GM12864 (cell line): ENCODE measurements around the gene TPTE2.

ENCODE experiments used
- DNase-seq: peaks from one replicate; pipeline ENCODE4 v3.0.0-alpha.2; 2011; ENCODE audit warnings: low read depth
- H3K4me3 ChIP-seq: 2 replicates; pipeline ENCODE4 v1.5.1; 2011; ENCODE audit warnings: mild to moderate bottlenecking, low read depth, low read length, control low read depth
- TF ChIP-seq, protein P1 (sequence below): IDR thresholded peaks from 2 replicates; pipeline ENCODE4 v1.5.1; 2011; ENCODE audit warnings: low read depth, mild to moderate bottlenecking, moderate library complexity, low read length, control low read depth, inconsistent platforms; ENCODE audit errors: missing control alignments

The TPTE2 gene

GRCh38 chr13:19597523-19597922 lies 36.2 kb upstream of the TPTE2 start:
- no peak for DNase-seq
- TF ChIP-seq, protein P1, sequence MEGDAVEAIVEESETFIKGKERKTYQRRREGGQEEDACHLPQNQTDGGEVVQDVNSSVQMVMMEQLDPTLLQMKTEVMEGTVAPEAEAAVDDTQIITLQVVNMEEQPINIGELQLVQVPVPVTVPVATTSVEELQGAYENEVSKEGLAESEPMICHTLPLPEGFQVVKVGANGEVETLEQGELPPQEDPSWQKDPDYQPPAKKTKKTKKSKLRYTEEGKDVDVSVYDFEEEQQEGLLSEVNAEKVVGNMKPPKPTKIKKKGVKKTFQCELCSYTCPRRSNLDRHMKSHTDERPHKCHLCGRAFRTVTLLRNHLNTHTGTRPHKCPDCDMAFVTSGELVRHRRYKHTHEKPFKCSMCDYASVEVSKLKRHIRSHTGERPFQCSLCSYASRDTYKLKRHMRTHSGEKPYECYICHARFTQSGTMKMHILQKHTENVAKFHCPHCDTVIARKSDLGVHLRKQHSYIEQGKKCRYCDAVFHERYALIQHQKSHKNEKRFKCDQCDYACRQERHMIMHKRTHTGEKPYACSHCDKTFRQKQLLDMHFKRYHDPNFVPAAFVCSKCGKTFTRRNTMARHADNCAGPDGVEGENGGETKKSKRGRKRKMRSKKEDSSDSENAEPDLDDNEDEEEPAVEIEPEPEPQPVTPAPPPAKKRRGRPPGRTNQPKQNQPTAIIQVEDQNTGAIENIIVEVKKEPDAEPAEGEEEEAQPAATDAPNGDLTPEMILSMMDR: no peak

GRCh38 chr13:19596960-19597361 lies 35.6 kb upstream of the TPTE2 start:
- DNase-seq: no peak
- TF ChIP-seq, protein P1: no peak
- no peak overlapping the region for H3K4me3 ChIP-seq

More at GRCh38 chr13:19597523-19597922, 36.2 kb upstream of the TPTE2 start:
- H3K4me3 ChIP-seq: no peak overlapping the region

DNA sequence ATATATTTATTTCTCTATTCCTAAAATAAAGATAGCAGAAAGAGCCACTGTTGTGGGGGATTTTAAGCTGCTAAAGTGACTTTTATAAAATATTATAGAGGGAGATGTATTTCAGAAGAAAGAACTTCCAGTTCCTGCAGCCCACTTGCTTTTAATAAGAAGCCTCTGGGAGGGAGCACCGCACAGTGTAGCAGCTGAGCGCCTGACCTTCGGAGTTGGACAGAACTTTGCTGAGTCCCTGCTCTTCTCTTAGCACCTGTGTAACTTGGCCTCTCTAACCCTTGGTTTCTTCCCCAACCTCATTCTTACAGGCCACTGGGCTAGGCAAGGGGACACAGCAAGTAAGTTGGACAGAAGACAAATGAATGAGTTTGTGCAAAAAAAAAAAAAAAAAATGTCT lies 34.8 kb upstream of the TPTE2 start:
- TF ChIP-seq, protein P1: no peak
- H3K4me3 ChIP-seq: no peak overlapping the region

DNA sequence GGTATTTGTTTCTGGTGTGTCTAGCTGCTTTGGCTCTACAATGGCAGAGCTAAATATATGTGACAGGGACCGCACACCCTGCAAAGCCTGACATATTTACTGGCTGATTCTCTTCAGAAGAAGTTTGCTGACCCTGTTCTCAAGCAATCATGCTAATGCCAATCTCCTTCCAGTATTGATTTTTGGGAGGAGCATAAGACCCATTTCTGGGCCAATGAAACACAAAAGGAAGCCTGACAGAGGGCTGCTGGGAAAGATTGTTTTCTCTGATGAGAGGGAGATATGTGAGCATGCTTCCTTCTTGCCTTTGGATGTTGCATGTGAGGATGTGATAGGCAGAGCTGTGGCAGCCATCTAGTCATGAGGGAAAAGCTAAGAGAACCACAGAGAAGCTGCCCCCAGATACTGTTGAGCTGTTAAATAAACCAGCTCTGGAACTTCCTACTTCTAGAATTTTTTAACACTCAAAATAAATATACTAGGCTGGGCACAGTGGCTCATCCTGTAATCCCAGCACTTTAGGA lies 31.4 kb upstream of the TPTE2 start:
- no peak for DNase-seq
- H3K4me3 ChIP-seq: no peak overlapping the region
- TF ChIP-seq, protein P1: no peak

More for the DNA sequence above, 34.8 kb upstream of the TPTE2 start:
- no peak for DNase-seq

GRCh38 chr13:19591864-19592263 lies 30.5 kb upstream of the TPTE2 start:
- no peak for DNase-seq
- no peak overlapping the region for H3K4me3 ChIP-seq
- TF ChIP-seq, protein P1: no peak

GRCh38 chr13:19590423-19590822 lies 29.1 kb upstream of the TPTE2 start:
- no peak overlapping the region for H3K4me3 ChIP-seq
- DNase-seq: no peak
- TF ChIP-seq, protein P1: no peak

DNA sequence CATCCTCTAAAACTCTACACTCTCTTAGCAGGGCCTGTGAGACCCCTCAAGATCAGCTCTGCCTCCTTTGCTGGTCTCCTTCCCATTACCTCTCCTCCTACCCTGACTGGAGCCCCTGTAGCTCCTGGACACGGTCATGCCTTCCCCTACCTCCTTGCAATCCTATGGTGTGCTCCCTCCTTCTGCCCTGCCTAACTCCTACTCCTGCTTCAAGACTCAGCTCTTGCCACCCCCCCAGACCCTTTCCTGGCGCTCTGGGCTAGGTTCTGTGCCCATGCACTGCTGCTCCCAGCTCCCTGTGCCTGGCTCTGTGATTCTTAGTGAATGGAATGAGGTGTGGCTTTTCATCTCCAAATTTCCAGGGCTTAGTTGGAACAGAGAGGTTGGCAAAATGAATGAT lies 28.0 kb upstream of the TPTE2 start:
- no peak overlapping the region for H3K4me3 ChIP-seq
- TF ChIP-seq, protein P1: no peak
- no peak for DNase-seq
